ENCODE results near the gene MRNIP. TPM values are rescaled to one million over a fixed set of nuclear protein-coding genes. Genes with fewer than 3 reads are reported as not detected.

The MRNIP gene
- total RNA-seq, 5 donors from 2014 or later (not counting 1 experiment from before 2014, with no cell fraction given): 54.1 to 119 (median 112) TPM

DNA sequence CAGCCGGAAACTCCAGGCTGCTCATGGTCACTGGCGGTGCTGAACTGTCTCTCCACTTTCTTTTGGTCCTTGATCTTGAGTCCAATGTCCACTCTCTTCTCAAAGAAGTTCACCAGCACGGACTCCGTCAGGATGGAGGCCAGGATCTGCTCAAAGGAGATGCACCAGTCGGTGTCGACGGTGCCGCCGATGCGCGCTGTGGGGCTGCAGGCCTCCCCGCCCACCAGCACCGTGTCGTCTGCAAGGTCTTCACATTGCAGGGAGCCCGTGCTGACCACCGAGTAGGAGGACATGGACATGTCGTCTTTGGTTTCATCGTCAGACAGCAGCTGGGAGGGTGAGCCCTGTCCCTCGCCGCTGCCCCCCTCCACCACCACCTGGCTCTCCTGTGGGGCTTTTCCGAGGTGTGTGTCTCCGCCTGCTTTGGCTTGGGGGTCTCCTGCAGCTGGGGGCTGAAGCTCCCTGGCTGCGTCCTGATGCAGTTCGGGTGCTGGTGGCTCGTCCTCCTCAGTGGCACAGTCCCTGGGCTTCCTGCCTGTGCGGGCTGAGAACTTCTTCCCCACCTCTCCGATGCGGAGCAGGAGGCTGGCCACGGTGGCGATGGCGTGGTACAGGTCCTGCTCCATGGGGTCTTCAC, 5.0 kb upstream of the MRNIP start:
- CTCF ChIA-PET: no interaction called here
- 96% methylated on average over 30 of the region's 31 CpGs for WGBS (ENCODE audit: insufficient coverage)
- Histone ChIP-seq H3K27me3 (replicated peaks in 1 of 2; ENCODE audit: control insufficient read depth in 2 of 2, extremely low read depth in 1 of 2, insufficient read depth in 2 of 2, low read length in 1 of 2) (no peaks in the 10 kb centered on the region), H3K4me3 (ENCODE audit: control insufficient read depth in 1 of 2, extremely low read depth in 1 of 2, low read length in 1 of 2) (no peak overlapping the region), H3K36me3 (ENCODE audit: control insufficient read depth in 2 of 2, extremely low read depth in 1 of 2, insufficient read depth in 1 of 2, low read length in 1 of 2) (peaks cover 2 to 18% of the 10 kb centered on the region in 2 donors), H3K27ac (ENCODE audit: low read length) (no peak overlapping the region), H3K9me3 (no peaks in the 10 kb centered on the region), H3K4me1 (ENCODE audit: control insufficient read depth in 1 of 2, extremely low read depth in 1 of 2, insufficient read depth in 2 of 2, low read length in 2 of 2) (peaks cover 0 to 7% of the 10 kb centered on the region in 2 experiments)
- no peaks in the 10 kb centered on the region for H3K27me3 Mint-ChIP-seq
- peaks cover 0 to 7% (median 6%) of the 10 kb centered on the region in 3 donors for H3K4me1 Mint-ChIP-seq
- DNase-seq: no peak
- peaks cover 16% of the 10 kb centered on the region for H3K36me3 Mint-ChIP-seq
- H3K4me3 Mint-ChIP-seq: no peak overlapping the region
- ATAC-seq (replicated peaks in 1 of 4): no peak
- H3K27ac Mint-ChIP-seq: no peak overlapping the region
- POLR2A ChIA-PET: interaction anchor here in 1 of 2 donors (0.6 kb wide), 1 partner anchor 52 kb away, joined by 3 read pairs; no protein-coding TSS in a partner anchor
- H3K9me3 Mint-ChIP-seq: no peaks in the 10 kb centered on the region

DNA sequence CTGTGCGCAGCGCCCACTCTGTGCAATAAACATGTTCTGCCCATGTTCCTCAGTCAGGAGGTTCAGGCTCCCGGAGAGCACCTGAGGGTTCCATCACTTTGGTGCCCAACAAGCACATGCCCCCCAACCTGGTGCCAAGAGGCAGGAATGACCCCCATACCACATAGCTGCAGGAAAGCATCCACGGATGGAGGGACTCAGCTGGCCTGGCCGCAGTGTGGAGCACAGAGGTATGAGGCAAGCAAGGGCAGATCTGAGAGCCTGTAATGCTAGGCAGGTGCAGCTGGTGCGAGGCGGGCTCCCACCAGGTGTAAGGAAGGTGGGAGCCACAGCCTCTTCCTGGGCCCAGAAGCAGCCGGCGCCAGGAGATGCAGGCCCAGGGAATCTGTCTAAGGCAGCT, 4.3 kb upstream of the MRNIP start:
- H3K27ac Mint-ChIP-seq: no peak overlapping the region
- no peaks in the 10 kb centered on the region for H3K9me3 ChIP-seq
- H3K4me1 Mint-ChIP-seq: peaks cover 3 to 12% (median 10%) of the 10 kb centered on the region in 3 donors
- no peaks in the 10 kb centered on the region for H3K27me3 ChIP-seq (replicated peaks in 1 of 2; ENCODE audit: control insufficient read depth in 2 of 2, extremely low read depth in 1 of 2, insufficient read depth in 2 of 2, low read length in 1 of 2)
- ChIA-PET CTCF (no interaction called here), POLR2A (no interaction called here)
- ATAC-seq (replicated peaks in 1 of 4) (no peak), DNase-seq (no peak)
- H3K27ac ChIP-seq (ENCODE audit: low read length): no peak overlapping the region
- no peaks in the 10 kb centered on the region for H3K9me3 Mint-ChIP-seq
- H3K4me3 Mint-ChIP-seq: no peak overlapping the region
- peaks cover 2 to 14% of the 10 kb centered on the region in 2 donors for H3K36me3 ChIP-seq (ENCODE audit: control insufficient read depth in 2 of 2, extremely low read depth in 1 of 2, insufficient read depth in 1 of 2, low read length in 1 of 2)
- peaks cover 16% of the 10 kb centered on the region for H3K36me3 Mint-ChIP-seq
- peaks cover 0 to 9% of the 10 kb centered on the region in 2 experiments for H3K4me1 ChIP-seq (ENCODE audit: control insufficient read depth in 1 of 2, extremely low read depth in 1 of 2, insufficient read depth in 2 of 2, low read length in 2 of 2)
- H3K27me3 Mint-ChIP-seq: no peaks in the 10 kb centered on the region
- H3K4me3 ChIP-seq (ENCODE audit: control insufficient read depth in 1 of 2, extremely low read depth in 1 of 2, low read length in 1 of 2): no peak overlapping the region
- 100% methylated on average over 7 of the region's 9 CpGs for WGBS (ENCODE audit: insufficient coverage)

DNA sequence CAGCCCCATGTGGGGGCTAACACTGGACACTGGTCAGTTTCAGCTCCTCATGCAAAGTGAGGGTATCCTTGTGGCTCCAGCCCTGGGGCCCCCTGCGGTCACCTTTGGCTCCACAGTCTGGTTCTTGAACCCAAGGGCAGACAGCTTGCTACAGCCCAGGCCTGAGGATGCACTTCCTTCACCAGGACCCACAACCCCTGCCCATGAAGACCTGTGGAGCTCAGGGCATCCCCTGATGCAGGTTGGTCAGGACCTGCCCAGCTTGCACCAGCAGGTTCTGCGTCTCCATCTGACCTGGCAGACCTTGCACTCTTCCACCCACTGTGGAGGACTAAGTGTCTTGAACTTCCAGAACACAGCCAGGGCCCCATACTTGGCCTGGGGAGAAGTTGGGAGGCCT, 3.7 kb upstream of the MRNIP start:
- WGBS (ENCODE audit: insufficient coverage): 100% methylated on average over 1 of the region's 2 CpGs
- Histone ChIP-seq H3K27me3 (replicated peaks in 1 of 2; ENCODE audit: control insufficient read depth in 2 of 2, extremely low read depth in 1 of 2, insufficient read depth in 2 of 2, low read length in 1 of 2) (no peaks in the 10 kb centered on the region), H3K9me3 (no peaks in the 10 kb centered on the region), H3K27ac (ENCODE audit: low read length) (no peak overlapping the region), H3K4me1 (ENCODE audit: control insufficient read depth in 1 of 2, extremely low read depth in 1 of 2, insufficient read depth in 2 of 2, low read length in 2 of 2) (peaks cover 0 to 15% of the 10 kb centered on the region in 2 experiments), H3K36me3 (ENCODE audit: control insufficient read depth in 2 of 2, extremely low read depth in 1 of 2, insufficient read depth in 1 of 2, low read length in 1 of 2) (peaks cover 2 to 14% of the 10 kb centered on the region in 2 donors), H3K4me3 (ENCODE audit: control insufficient read depth in 1 of 2, extremely low read depth in 1 of 2, low read length in 1 of 2) (no peak overlapping the region)
- peaks cover 15% of the 10 kb centered on the region for H3K36me3 Mint-ChIP-seq
- H3K4me1 Mint-ChIP-seq: peaks cover 9 to 17% (median 15%) of the 10 kb centered on the region in 3 donors
- no peaks in the 10 kb centered on the region for H3K9me3 Mint-ChIP-seq
- CTCF ChIA-PET: no interaction called here
- DNase-seq (no peak), ATAC-seq (replicated peaks in 1 of 4) (no peak)
- no peaks in the 10 kb centered on the region for H3K27me3 Mint-ChIP-seq
- POLR2A ChIA-PET: interaction anchor here in 1 of 2 donors (0.6 kb wide), 1 partner anchor 922 kb away, joined by 4 read pairs; no protein-coding TSS in a partner anchor
- H3K27ac Mint-ChIP-seq: no peak overlapping the region
- no peak overlapping the region for H3K4me3 Mint-ChIP-seq

GRCh38 chr5:179860301-179860700, 1.7 kb upstream of the MRNIP start:
- H3K9me3 Mint-ChIP-seq: no peaks in the 10 kb centered on the region
- H3K36me3 Mint-ChIP-seq: peaks cover 11% of the 10 kb centered on the region
- Histone ChIP-seq H3K4me3 (ENCODE audit: control insufficient read depth in 1 of 2, extremely low read depth in 1 of 2, low read length in 1 of 2) (no peak overlapping the region), H3K27me3 (replicated peaks in 1 of 2; ENCODE audit: control insufficient read depth in 2 of 2, extremely low read depth in 1 of 2, insufficient read depth in 2 of 2, low read length in 1 of 2) (no peaks in the 10 kb centered on the region), H3K9me3 (no peaks in the 10 kb centered on the region), H3K36me3 (ENCODE audit: control insufficient read depth in 2 of 2, extremely low read depth in 1 of 2, insufficient read depth in 1 of 2, low read length in 1 of 2) (peaks cover 2 to 22% of the 10 kb centered on the region in 2 donors), H3K27ac (ENCODE audit: low read length) (no peak overlapping the region), H3K4me1 (ENCODE audit: control insufficient read depth in 1 of 2, extremely low read depth in 1 of 2, insufficient read depth in 2 of 2, low read length in 2 of 2) (peaks cover 0 to 24% of the 10 kb centered on the region in 2 experiments)
- ChIA-PET POLR2A (interaction anchor here in 1 of 2 donors (0.6 kb wide), 1 partner anchor 21 kb away, joined by 3 read pairs; no protein-coding TSS in a partner anchor), CTCF (interaction anchor here in 1 of 2 donors (0.6 kb wide), 1 partner anchor 109 kb away, joined by 3 read pairs; no protein-coding TSS in a partner anchor)
- DNase-seq (no peak), ATAC-seq (replicated peaks in 1 of 4) (no peak)
- H3K27me3 Mint-ChIP-seq: no peaks in the 10 kb centered on the region
- peaks cover 12 to 25% (median 22%) of the 10 kb centered on the region in 3 donors for H3K4me1 Mint-ChIP-seq
- WGBS (ENCODE audit: insufficient coverage): 93% methylated on average over 5 of the region's 11 CpGs
- H3K4me3 Mint-ChIP-seq: peak overlapping the region; percentile 80 to 95 (median 93)
- H3K27ac Mint-ChIP-seq: no peak overlapping the region

GRCh38 chr5:179858241-179858585, 404 bp downstream of the MRNIP start:
- POLR2A ChIA-PET: interaction anchor here (0.5 to 0.6 kb wide), 2 partner anchors 11 to 35 kb away, joined by 3 to 6 read pairs; no protein-coding TSS in a partner anchor
- no peaks in the 10 kb centered on the region for H3K9me3 ChIP-seq

GRCh38 chr5:179854356-179854755, 4.3 kb downstream of the MRNIP start:
- H3K27ac Mint-ChIP-seq: no peak overlapping the region
- peaks cover 0 to 19% of the 10 kb centered on the region in 2 experiments for H3K4me1 ChIP-seq (ENCODE audit: control insufficient read depth in 1 of 2, extremely low read depth in 1 of 2, insufficient read depth in 2 of 2, low read length in 2 of 2)
- CTCF ChIA-PET: interaction anchor here in 1 of 2 donors (0.5 to 0.7 kb wide), 2 partner anchors 21 to 236 kb away, joined by 3 to 4 read pairs; no protein-coding TSS in a partner anchor

More at GRCh38 chr5:179858241-179858585, 404 bp downstream of the MRNIP start:
- DNase-seq (peak in 30 of 35 experiments; percentile 20 to 72 (median 39)), ATAC-seq (replicated peaks in 1 of 4) (peak; percentile 71 to 76 (median 74))
- peak overlapping the region; percentile 92 for H3K27ac Mint-ChIP-seq
- Histone ChIP-seq H3K4me3 (ENCODE audit: control insufficient read depth in 1 of 2, extremely low read depth in 1 of 2, low read length in 1 of 2) (peak overlapping the region; percentile 80 to 88), H3K27me3 (replicated peaks in 1 of 2; ENCODE audit: control insufficient read depth in 2 of 2, extremely low read depth in 1 of 2, insufficient read depth in 2 of 2, low read length in 1 of 2) (no peaks in the 10 kb centered on the region), H3K36me3 (ENCODE audit: control insufficient read depth in 2 of 2, extremely low read depth in 1 of 2, insufficient read depth in 1 of 2, low read length in 1 of 2) (peaks cover 2 to 13% of the 10 kb centered on the region in 2 donors), H3K27ac (ENCODE audit: low read length) (peak overlapping the region; percentile 29), H3K4me1 (ENCODE audit: control insufficient read depth in 1 of 2, extremely low read depth in 1 of 2, insufficient read depth in 2 of 2, low read length in 2 of 2) (peaks cover 0 to 24% of the 10 kb centered on the region in 2 experiments)
- under 1% methylated on average over 27 of the region's 32 CpGs for WGBS (ENCODE audit: insufficient coverage)
- H3K36me3 Mint-ChIP-seq: peaks cover 6% of the 10 kb centered on the region
- peak overlapping the region; percentile 80 to 95 (median 93) for H3K4me3 Mint-ChIP-seq
- no peaks in the 10 kb centered on the region for H3K27me3 Mint-ChIP-seq
- peaks cover 12 to 32% (median 26%) of the 10 kb centered on the region in 3 donors for H3K4me1 Mint-ChIP-seq
- CTCF ChIA-PET: interaction anchor here (0.6 to 1.0 kb wide), 2 partner anchors 45 to 96 kb away, joined by 3 to 4 read pairs; no protein-coding TSS in a partner anchor
- H3K9me3 Mint-ChIP-seq: no peaks in the 10 kb centered on the region

More at GRCh38 chr5:179854356-179854755, 4.3 kb downstream of the MRNIP start:
- Mint-ChIP-seq H3K27me3 (no peaks in the 10 kb centered on the region), H3K36me3 (peaks cover 8% of the 10 kb centered on the region), H3K9me3 (no peaks in the 10 kb centered on the region), H3K4me3 (no peak overlapping the region), H3K4me1 (peaks cover 12 to 36% (median 20%) of the 10 kb centered on the region in 3 donors)
- Histone ChIP-seq H3K4me3 (ENCODE audit: control insufficient read depth in 1 of 2, extremely low read depth in 1 of 2, low read length in 1 of 2) (no peak overlapping the region), H3K27ac (ENCODE audit: low read length) (no peak overlapping the region), H3K36me3 (ENCODE audit: control insufficient read depth in 2 of 2, extremely low read depth in 1 of 2, insufficient read depth in 1 of 2, low read length in 1 of 2) (peaks cover 5 to 41% of the 10 kb centered on the region in 2 donors), H3K27me3 (replicated peaks in 1 of 2; ENCODE audit: control insufficient read depth in 2 of 2, extremely low read depth in 1 of 2, insufficient read depth in 2 of 2, low read length in 1 of 2) (no peaks in the 10 kb centered on the region), H3K9me3 (no peaks in the 10 kb centered on the region)
- ATAC-seq (replicated peaks in 1 of 4) (no peak), DNase-seq (no peak)
- POLR2A ChIA-PET: no interaction called here
- WGBS (ENCODE audit: insufficient coverage): 98% methylated on average over 5 of the region's 8 CpGs

Data from T-cell (primary cell).